PC-3 (cell line): ENCODE results near the gene TMEM18.

Source experiments
- CTCF ChIP-seq: fragments of 300-600 bp; sonication (generic); conservative IDR thresholded peaks from 2 replicates; pipeline ENCODE4 v1.5.1; 2017; ENCODE audit warnings: antibody characterized with exemption, low read depth, mild to moderate bottlenecking, low read length
- EZH2 ChIP-seq: fragments of 300-600 bp; sonication (generic); IDR thresholded peaks from one replicate; pipeline ENCODE4 v1.6.1; 2017; ENCODE audit warnings: antibody characterized with exemption, mild to moderate bottlenecking, low read length; ENCODE audit not compliant: unreplicated experiment
- EZH2phosphoT487 ChIP-seq: fragments of 300-600 bp; sonication (generic); IDR thresholded peaks from 2 replicates; pipeline ENCODE4 v1.6.1; 2018; ENCODE audit warnings: mild to moderate bottlenecking, antibody characterized with exemption, low read length, borderline replicate concordance

GRCh38 chr2:719191-719590, 42.0 kb upstream of the TMEM18 start:
- TF ChIP-seq CTCF, result no peak
- TF ChIP-seq EZH2, result no peak
- no peak for TF ChIP-seq EZH2phosphoT487
